ENCODE data around the gene SMYD3.

SMYD3 gene

DNA sequence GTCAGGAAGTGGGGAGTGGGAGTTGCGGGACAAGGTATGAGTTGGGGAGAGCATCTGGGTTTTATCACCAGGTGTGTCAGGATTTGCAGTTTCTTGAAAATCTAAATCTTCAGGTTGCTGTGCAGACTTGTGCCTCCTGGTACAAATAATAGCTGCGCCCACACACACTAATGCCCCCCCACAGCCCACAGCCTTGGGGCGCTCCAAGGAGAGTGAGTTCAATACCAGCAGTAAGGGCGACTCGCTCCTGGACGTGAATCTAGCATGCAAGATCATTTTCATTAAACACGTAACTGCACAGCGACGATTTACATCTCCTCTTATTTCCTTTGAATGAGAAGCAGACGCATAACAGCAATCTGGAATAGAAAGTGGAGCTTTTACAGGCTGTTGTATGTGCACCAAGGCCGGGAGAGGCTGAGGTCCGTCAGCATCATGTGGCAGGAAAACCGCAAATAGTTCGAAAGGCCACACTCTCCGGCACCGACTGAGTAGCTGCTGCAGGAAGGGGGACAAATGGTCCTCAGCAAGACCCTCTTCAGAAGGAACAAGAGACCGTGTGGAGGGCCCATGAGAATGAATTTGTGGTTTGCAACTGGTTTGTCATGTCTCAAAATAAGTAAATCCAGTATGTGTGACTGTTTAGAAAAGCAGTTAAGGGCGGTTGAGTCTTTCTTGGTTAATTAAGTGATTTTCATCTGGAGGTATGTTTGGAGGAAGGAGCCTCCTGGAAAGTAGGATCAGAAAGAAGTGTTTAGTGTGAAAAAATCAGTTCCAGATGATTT is 439.5 kb downstream of the SMYD3 start:
- DNase-seq (ENCODE audit: insufficient read length, low spot score) (no peak), FAIRE-seq (no peak)
- TF ChIP-seq, protein P1, sequence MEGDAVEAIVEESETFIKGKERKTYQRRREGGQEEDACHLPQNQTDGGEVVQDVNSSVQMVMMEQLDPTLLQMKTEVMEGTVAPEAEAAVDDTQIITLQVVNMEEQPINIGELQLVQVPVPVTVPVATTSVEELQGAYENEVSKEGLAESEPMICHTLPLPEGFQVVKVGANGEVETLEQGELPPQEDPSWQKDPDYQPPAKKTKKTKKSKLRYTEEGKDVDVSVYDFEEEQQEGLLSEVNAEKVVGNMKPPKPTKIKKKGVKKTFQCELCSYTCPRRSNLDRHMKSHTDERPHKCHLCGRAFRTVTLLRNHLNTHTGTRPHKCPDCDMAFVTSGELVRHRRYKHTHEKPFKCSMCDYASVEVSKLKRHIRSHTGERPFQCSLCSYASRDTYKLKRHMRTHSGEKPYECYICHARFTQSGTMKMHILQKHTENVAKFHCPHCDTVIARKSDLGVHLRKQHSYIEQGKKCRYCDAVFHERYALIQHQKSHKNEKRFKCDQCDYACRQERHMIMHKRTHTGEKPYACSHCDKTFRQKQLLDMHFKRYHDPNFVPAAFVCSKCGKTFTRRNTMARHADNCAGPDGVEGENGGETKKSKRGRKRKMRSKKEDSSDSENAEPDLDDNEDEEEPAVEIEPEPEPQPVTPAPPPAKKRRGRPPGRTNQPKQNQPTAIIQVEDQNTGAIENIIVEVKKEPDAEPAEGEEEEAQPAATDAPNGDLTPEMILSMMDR (IDR thresholded peaks at IDR 0.05; ENCODE audit: insufficient read depth, missing control alignments): no peak

DNA sequence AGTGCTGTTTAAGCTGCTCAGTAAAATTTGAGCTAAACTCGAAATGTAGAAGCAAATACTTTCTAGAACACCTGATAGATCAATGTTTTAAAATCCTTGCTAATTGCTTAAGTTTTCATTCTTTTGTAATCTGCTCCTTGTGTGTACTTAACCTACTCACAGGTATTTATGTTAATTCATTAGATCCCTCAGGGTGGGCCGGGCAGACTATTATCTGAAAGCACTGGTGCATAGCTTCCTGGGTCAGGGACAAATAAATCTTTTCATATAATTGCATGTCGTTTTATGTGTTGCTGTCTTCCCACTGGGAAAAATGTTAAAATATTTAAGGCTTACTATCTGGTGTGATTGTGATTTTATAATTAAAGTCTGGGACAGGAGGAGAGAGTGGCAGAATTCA is 440.5 kb downstream of the SMYD3 start:
- FAIRE-seq (no peak), DNase-seq (ENCODE audit: insufficient read length, low spot score) (no peak)
- TF ChIP-seq, protein P1 (IDR thresholded peaks at IDR 0.05; ENCODE audit: insufficient read depth, missing control alignments): no peak

DNA sequence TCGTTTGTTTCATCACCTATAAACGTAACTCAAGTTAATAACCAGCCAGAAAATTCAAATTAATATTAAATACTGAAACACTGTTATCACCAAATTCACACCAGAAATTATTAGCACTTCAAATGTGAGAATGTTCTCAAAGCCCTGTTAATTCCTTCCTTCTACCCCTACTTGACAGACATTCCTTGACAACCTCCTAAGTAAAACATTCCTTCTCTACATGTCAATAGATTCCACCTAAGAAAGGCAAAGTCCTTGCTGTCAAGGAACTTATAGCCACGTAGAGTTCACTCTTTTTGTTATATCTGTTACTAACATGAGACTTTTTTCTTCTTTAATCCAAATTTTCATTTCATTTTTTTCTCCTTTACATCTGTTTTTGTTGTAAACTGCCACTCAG is 441.5 kb downstream of the SMYD3 start:
- peak; percentile 58 for FAIRE-seq
- TF ChIP-seq, protein P1 (IDR thresholded peaks at IDR 0.05; ENCODE audit: insufficient read depth, missing control alignments): no peak
- no peak for DNase-seq (ENCODE audit: insufficient read length, low spot score)

DNA sequence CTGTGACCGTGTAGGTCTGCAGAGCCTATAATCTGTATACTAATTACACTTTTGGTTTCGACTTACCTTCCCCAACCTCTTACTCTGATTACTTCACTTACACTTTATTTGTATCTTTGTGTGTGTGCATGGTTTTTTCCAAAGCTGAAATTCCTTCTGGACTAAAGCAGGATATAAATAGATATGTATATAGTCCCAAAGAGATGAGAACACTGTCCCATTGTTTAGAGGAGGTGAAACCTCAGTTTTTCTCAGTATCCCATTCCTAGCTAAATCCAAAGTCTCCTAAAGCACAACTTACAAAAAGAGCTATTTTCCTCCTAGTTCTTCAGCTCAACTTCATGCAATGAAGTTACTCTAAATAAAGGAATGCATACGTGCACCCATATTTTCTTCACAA is 442.2 kb downstream of the SMYD3 start:
- DNase-seq (ENCODE audit: insufficient read length, low spot score) (no peak), FAIRE-seq (peak; percentile 16)
- TF ChIP-seq, protein P1 (IDR thresholded peaks at IDR 0.05; ENCODE audit: insufficient read depth, missing control alignments): no peak

DNA sequence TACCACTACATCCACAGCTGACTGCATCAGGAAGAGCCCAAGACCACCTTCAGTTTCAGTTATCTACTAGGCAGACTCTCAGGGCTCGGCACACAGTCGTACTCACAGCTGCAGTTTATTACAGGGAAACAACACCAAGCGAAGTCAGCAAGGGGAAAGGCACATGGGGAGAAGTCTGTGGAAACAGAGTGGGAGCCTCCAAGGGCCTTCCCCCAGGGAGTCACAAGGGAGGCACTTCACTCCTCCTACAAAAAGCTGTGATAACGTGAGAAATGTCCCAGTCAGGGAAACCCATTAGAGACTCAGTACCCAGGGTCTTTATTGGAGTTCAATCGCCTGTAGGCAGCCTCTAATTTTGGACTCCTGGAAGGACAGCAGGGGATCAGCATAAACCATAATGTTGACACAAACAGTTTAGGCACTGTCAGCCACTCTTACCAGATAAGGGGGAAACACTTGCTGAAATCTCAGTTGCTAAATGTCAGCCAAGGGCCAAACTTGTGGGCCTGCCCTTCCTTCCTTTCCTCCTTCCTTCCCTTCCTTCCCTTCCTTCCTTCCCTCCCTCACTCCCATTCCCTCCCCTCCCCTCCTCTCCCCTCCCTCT is 444.0 kb downstream of the SMYD3 start:
- TF ChIP-seq, protein P1 (IDR thresholded peaks at IDR 0.05; ENCODE audit: insufficient read depth, missing control alignments): no peak
- FAIRE-seq: no peak
- DNase-seq (ENCODE audit: insufficient read length, low spot score): no peak

DNA sequence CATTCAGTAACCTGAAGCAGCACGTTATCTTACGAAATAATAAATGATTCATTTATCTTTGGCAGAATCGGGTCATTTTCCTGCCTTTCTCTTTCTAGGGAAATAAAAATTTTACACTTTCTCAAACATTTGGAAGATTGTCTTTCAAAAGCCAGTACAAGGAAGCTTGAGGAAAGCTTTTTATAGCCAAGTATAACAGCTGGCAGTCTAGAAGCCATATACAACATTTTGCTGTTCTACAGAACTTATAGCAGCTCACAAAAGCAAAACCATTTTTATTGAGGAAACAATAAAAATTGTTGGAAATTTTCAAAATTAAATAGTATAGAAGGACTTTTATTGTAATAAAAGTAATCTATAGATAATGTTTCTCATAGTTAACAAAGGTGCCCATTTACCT is 448.6 kb downstream of the SMYD3 start:
- FAIRE-seq: no peak
- DNase-seq (ENCODE audit: insufficient read length, low spot score): no peak
- TF ChIP-seq, protein P1 (IDR thresholded peaks at IDR 0.05; ENCODE audit: insufficient read depth, missing control alignments): no peak

DNA sequence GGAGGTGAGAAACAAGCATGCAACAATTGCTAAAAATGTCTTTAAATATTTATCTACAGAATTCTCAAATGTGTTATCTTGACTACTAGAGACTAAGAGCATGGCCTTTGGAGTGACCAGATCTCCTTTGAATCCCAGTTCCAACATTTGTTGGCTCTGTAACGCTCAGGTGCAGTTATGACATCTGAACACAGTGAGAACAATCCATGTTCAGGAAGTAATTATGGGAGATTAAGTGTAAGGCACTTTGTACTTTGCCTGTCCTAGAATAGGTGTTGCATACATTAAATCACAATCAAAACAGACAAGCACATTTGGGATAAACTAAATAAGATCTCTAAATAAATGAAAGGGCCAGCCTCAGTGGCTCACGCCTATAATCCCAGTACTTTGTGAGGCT is 454.5 kb downstream of the SMYD3 start:
- TF ChIP-seq, protein P1 (IDR thresholded peaks at IDR 0.05; ENCODE audit: insufficient read depth, missing control alignments): no peak
- peak; percentile 81 for FAIRE-seq

More for the DNA sequence above, 454.5 kb downstream of the SMYD3 start:
- no peak for DNase-seq (ENCODE audit: insufficient read length, low spot score)
